BLaER1 treated with 17β-estradiol and CSF1 and Interleukin-3, amounts not matched to agents 10 nM and 100 nM (cell line): ENCODE results near the gene WDR48.

Experiments
- H3K27ac ChIP-seq, 11 experiments: shearing (Covaris generic); formaldehyde crosslinking; 2 replicates each; pipeline ENCODE4 v1.8.1; 2022
- H3K27me3 ChIP-seq, 11 experiments: shearing (Covaris generic); formaldehyde crosslinking; 2 replicates each; pipeline ENCODE4 v1.8.1; 2022
- H3K36me3 ChIP-seq, 11 experiments: shearing (Covaris generic); formaldehyde crosslinking; 2 replicates each; pipeline ENCODE4 v1.8.1; 2022
- H3K4me1 ChIP-seq, 10 experiments: shearing (Covaris generic); formaldehyde crosslinking; 2 replicates each; pipeline ENCODE4 v1.8.1; 2022
- H3K4me2 ChIP-seq, 11 experiments: shearing (Covaris generic); formaldehyde crosslinking; 2 replicates each; pipeline ENCODE4 v1.8.1; 2022
- H3K4me3 ChIP-seq, 10 experiments: shearing (Covaris generic); formaldehyde crosslinking; 2 replicates each; pipeline ENCODE4 v1.8.1; 2022
- H3K9ac ChIP-seq, 11 experiments: shearing (Covaris generic); formaldehyde crosslinking; 2 replicates each; pipeline ENCODE4 v1.8.1; 2022
- H3K9me3 ChIP-seq, 11 experiments: shearing (Covaris generic); formaldehyde crosslinking; replicated peaks in 1 of 11; 2 replicates each; pipeline ENCODE4 v1.8.1; 2022
- H4K20me1 ChIP-seq, 11 experiments: shearing (Covaris generic); formaldehyde crosslinking; 2 replicates each; pipeline ENCODE4 v1.8.1; 2022
- Cebpa-rat ChIP-seq, 11 experiments: shearing (Covaris generic); IDR thresholded peaks; 2 replicates each; pipeline ENCODE4 v1.8.1; 2022

The WDR48 gene

DNA sequence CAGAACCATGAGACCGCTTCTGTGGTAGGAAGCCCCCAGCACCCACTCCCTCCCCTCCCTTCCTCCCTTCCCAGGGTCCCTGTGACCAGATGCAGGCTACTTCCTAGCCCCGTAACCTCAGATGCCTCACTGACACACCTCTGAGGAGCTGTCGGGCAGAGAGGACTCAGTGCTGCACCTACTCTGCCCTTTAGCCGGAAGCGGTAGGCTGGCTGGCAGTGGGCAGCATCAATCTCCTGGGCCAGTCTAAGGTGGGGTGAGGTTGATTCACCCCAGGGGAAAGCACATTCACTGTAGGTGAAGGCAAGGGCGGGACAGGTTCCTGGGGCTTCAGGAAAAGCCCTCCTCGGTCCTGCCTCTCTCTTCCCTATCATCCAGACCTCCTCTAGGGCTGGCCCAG is 82.5 kb downstream of the WDR48 start:
- H3K4me2 ChIP-seq, result peak overlapping the region in 3 of 11 experiments; percentile 20 to 21 (median 21); a peak in 3 of 22 replicates
- H3K9ac ChIP-seq, result no peak overlapping the region
- no peak overlapping the region for H3K27ac ChIP-seq
- no peak overlapping the region for H3K4me3 ChIP-seq
- H4K20me1 ChIP-seq, result peaks cover 0 to 29% (median 0%) of the 10 kb centered on the region in 11 experiments; a peak in 7 of 22 replicates
- no peaks in the 10 kb centered on the region for H3K9me3 ChIP-seq
- H3K4me1 ChIP-seq, result peaks cover 11 to 41% (median 30%) of the 10 kb centered on the region in 10 experiments
- no peaks in the 10 kb centered on the region for H3K27me3 ChIP-seq
- no peak for TF ChIP-seq Cebpa-rat (IDR thresholded peaks at IDR 0.05)
- H3K36me3 ChIP-seq, result peaks cover 0 to 17% (median 9%) of the 10 kb centered on the region in 11 experiments; a peak in 7 of 22 replicates

- no peak overlapping the region for H3K4me2 ChIP-seq
- no peak for TF ChIP-seq Cebpa-rat (IDR thresholded peaks at IDR 0.05)
- H3K4me1 ChIP-seq, result peaks cover 20 to 35% (median 27%) of the 10 kb centered on the region in 10 experiments
- peaks cover 4 to 26% (median 14%) of the 10 kb centered on the region in 11 experiments; a peak in 19 of 22 replicates for H3K36me3 ChIP-seq
- no peak overlapping the region for H3K9ac ChIP-seq
- no peaks in the 10 kb centered on the region for H3K9me3 ChIP-seq
- H3K27me3 ChIP-seq, result no peaks in the 10 kb centered on the region
- H4K20me1 ChIP-seq, result peaks cover 0 to 39% (median 4%) of the 10 kb centered on the region in 11 experiments; a peak in 13 of 22 replicates
- H3K27ac ChIP-seq, result no peak overlapping the region
- H3K4me3 ChIP-seq, result no peak overlapping the region
These were observed 83.5 kb downstream of the WDR48 start for GRCh38 chr3:39135170-39135805.

- Histone ChIP-seq H3K4me2 (no peak overlapping the region), H3K4me3 (no peak overlapping the region), H3K36me3 (peaks cover 17 to 41% (median 28%) of the 10 kb centered on the region in 11 experiments; a peak in 21 of 22 replicates), H3K4me1 (peaks cover 18 to 43% (median 34%) of the 10 kb centered on the region in 10 experiments), H3K27me3 (no peaks in the 10 kb centered on the region), H3K27ac (no peak overlapping the region), H4K20me1 (peaks cover 10 to 54% (median 19%) of the 10 kb centered on the region in 11 experiments; a peak in 20 of 22 replicates), H3K9me3 (no peaks in the 10 kb centered on the region), H3K9ac (no peak overlapping the region)
- TF ChIP-seq Cebpa-rat (IDR thresholded peaks at IDR 0.05), result no peak
These were observed 85.0 kb downstream of the WDR48 start for GRCh38 chr3:39136533-39137434.

DNA sequence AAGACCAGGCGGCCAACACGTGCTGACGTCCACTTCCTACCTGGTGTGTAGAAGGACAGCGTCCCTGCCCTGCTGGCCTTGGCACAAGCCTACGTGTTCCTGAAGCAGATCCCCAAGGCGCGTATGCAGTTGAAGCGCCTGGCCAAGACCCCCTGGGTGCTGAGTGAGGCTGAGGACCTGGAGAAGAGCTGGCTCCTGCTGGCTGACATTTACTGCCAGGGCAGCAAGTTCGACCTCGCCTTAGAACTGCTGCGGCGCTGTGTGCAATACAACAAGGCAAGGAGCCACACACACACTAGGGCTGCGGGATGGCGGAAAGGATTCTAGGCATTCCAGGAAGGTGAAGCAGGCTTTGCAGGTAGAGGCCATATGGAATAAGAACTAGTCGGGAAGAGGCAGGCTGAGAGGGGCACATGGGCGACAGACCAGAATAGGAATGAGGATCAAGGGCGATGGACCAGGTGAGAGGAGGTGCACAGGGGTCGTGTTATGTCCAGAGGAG is 85.7 kb downstream of the WDR48 start:
- Histone ChIP-seq H3K9ac (no peak overlapping the region), H3K4me1 (peaks cover 22 to 44% (median 37%) of the 10 kb centered on the region in 10 experiments), H3K4me3 (no peak overlapping the region), H3K27me3 (no peaks in the 10 kb centered on the region), H4K20me1 (peaks cover 17 to 61% (median 26%) of the 10 kb centered on the region in 11 experiments; a peak in 21 of 22 replicates), H3K27ac (no peak overlapping the region), H3K9me3 (no peaks in the 10 kb centered on the region), H3K4me2 (no peak overlapping the region), H3K36me3 (peaks cover 24 to 48% (median 35%) of the 10 kb centered on the region in 11 experiments)
- TF ChIP-seq Cebpa-rat (IDR thresholded peaks at IDR 0.05), result no peak

DNA sequence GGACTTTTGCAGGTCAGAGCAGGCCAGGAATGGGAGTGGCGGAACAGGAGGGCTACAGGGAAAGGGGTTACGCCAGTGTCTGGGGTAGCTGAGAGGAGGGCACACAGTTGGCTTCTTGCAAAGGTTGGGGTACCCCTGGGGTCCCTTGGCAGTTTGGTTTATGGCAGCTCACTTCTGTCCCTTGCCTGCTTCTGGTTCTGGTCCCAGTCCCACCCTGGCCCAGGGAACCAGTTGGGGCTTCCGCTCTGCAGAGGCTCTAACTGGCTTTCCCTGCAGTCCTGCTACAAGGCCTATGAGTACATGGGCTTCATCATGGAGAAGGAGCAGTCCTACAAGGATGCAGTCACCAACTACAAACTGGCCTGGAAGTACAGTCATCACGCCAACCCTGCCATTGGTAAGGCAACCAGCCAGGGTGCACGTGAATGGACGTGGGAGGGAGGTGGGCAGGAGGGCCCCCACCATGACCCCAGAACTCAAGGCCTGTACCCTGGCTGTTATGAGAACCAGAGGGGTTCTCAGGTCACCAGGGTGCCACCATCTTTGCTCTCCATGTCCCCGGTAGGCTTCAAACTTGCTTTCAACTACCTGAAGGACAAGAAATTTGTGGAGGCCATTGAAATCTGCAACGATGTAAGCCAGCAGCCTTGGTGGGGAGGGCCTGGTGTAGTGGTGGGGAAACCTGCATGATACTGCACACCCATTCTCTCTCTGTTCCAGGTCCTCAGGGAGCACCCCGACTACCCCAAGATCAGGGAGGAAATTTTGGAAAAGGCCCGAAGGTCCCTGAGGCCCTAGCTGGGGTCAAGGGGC is 86.4 kb downstream of the WDR48 start:
- H4K20me1 ChIP-seq, result peaks cover 24 to 68% (median 33%) of the 10 kb centered on the region in 11 experiments
- H3K4me2 ChIP-seq, result peak overlapping the region in 6 of 11 experiments; percentile 36 to 82 (median 64); a peak in 7 of 22 replicates
- no peak overlapping the region for H3K4me3 ChIP-seq
- no peak overlapping the region for H3K9ac ChIP-seq
- peaks cover 31 to 55% (median 42%) of the 10 kb centered on the region in 11 experiments for H3K36me3 ChIP-seq
- no peaks in the 10 kb centered on the region for H3K27me3 ChIP-seq
- no peak for TF ChIP-seq Cebpa-rat (IDR thresholded peaks at IDR 0.05)
- no peaks in the 10 kb centered on the region for H3K9me3 ChIP-seq
- peaks cover 28 to 50% (median 43%) of the 10 kb centered on the region in 10 experiments for H3K4me1 ChIP-seq
- no peak overlapping the region for H3K27ac ChIP-seq

DNA sequence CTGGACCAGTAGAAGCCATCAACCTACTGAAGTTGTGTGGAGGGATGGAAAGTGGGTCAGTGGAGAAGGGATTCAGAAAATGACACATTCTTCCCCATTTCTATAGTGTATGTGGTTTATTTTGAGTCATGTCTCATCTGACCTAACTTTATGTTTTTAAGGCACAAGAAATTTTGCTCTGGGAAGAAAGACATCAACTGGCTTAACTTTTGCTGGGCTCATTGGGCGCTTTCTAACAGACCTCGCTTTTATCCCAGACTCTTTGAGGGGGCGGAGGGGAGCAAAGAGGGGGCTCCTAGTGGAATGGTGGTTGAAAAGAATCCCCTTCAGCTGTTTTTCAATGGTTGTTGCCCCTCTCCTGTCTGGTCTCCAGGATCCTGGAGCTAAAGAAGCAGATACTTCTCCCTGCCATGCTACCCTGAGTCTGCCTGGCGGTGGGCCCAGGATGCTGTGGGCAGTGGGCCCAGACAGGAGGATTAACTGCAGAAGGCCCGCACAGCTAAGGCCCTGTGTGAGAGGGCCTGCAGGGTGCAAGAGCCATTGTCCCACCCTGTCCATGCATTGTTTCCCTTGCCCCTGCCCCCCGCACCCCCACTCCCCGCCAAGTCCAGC is 87.1 kb downstream of the WDR48 start:
- peak overlapping the region in 6 of 11 experiments; percentile 36 to 82 (median 64); a peak in 11 of 22 replicates for H3K4me2 ChIP-seq
- H3K27ac ChIP-seq, result peak overlapping the region in 3 of 11 experiments; percentile 48 to 53 (median 50); a peak in 5 of 22 replicates
- TF ChIP-seq Cebpa-rat (IDR thresholded peaks at IDR 0.05), result no peak
- peaks cover 38 to 62% (median 50%) of the 10 kb centered on the region in 11 experiments for H3K36me3 ChIP-seq
- no peaks in the 10 kb centered on the region for H3K27me3 ChIP-seq
- H3K9ac ChIP-seq, result peak overlapping the region in 1 of 11 experiments; percentile 45; a peak in 1 of 22 replicates
- no peak overlapping the region for H3K4me3 ChIP-seq
- H4K20me1 ChIP-seq, result peaks cover 31 to 75% (median 40%) of the 10 kb centered on the region in 11 experiments
- peaks cover 35 to 57% (median 51%) of the 10 kb centered on the region in 10 experiments for H3K4me1 ChIP-seq
- H3K9me3 ChIP-seq, result no peaks in the 10 kb centered on the region

DNA sequence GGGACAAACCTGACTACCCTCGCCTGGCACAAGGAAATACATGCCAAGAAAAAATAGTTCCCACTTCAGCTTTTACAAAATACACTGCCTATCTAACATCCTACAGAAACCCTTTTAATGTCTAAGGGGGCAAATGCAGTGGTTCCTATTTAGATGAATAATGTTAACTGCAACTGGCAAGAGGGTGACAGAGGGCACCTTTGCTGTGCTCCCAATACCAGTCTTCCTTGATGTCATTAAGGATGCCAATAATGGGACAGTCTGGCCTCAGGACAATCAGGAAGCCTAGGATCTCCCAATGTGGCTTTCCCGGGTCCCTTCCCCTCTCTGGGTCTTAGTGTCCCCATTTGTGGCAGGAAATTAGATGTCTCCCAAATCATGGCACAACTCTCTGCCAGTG is 87.6 kb downstream of the WDR48 start:
- peak overlapping the region in 3 of 11 experiments; percentile 75 to 82 (median 77); a peak in 5 of 22 replicates for H3K4me2 ChIP-seq
- peaks cover 44 to 68% (median 55%) of the 10 kb centered on the region in 11 experiments for H3K36me3 ChIP-seq
- no peak overlapping the region for H3K9ac ChIP-seq
- no peaks in the 10 kb centered on the region for H3K9me3 ChIP-seq
- no peak for TF ChIP-seq Cebpa-rat (IDR thresholded peaks at IDR 0.05)
- peaks cover 36 to 80% (median 45%) of the 10 kb centered on the region in 11 experiments for H4K20me1 ChIP-seq
- H3K4me3 ChIP-seq, result no peak overlapping the region
- peaks cover 40 to 62% (median 56%) of the 10 kb centered on the region in 10 experiments for H3K4me1 ChIP-seq
- no peak overlapping the region for H3K27ac ChIP-seq
- no peaks in the 10 kb centered on the region for H3K27me3 ChIP-seq
